ENCODE measurements around the gene ASTN2.

DNA sequence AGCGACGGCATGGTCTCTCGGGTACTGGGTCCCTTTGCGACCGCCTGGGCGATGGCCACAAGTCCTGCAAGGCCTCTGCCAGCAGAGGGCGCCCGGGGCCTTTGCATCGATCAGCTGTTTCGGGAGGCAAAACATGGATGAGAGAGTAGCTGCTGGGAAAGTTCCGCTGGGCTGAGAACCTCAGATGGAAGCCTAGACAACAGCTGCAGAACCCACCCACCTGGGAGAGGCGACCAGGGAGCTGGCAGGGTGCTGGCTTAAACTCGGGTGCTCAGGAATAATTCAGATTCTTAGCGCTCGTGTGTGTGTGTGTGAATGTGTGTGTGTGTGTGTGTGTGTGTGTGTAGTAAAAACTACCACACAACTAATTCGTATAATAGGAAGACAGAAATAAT lies 677.7 kb downstream of the ASTN2 start:
- TF ChIP-seq, protein P1, sequence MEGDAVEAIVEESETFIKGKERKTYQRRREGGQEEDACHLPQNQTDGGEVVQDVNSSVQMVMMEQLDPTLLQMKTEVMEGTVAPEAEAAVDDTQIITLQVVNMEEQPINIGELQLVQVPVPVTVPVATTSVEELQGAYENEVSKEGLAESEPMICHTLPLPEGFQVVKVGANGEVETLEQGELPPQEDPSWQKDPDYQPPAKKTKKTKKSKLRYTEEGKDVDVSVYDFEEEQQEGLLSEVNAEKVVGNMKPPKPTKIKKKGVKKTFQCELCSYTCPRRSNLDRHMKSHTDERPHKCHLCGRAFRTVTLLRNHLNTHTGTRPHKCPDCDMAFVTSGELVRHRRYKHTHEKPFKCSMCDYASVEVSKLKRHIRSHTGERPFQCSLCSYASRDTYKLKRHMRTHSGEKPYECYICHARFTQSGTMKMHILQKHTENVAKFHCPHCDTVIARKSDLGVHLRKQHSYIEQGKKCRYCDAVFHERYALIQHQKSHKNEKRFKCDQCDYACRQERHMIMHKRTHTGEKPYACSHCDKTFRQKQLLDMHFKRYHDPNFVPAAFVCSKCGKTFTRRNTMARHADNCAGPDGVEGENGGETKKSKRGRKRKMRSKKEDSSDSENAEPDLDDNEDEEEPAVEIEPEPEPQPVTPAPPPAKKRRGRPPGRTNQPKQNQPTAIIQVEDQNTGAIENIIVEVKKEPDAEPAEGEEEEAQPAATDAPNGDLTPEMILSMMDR (conservative IDR thresholded peaks at IDR 0.05; ENCODE audit: low read length): peak; percentile 91
- TF ChIP-seq EZH2phosphoT487 (IDR thresholded peaks at IDR 0.05; ENCODE audit: borderline replicate concordance, low read depth, low read length): no peak
